GM18909 (cell line): ENCODE measurements around the gene SIGLEC11.
"Not testable (repeated sequence)": the region's sequence is repeated elsewhere in the genome, so short reads cannot be mapped to it uniquely, and the experiment has no call there.

Experiments used
- ATAC-seq: cut with Tn5 transposase; IDR thresholded peaks from one replicate; pipeline ENCODE4 v1.9.1; 2021; ENCODE audit warnings: mild to moderate bottlenecking; ENCODE audit not compliant: unreplicated experiment, poor library complexity

Gene SIGLEC11

DNA sequence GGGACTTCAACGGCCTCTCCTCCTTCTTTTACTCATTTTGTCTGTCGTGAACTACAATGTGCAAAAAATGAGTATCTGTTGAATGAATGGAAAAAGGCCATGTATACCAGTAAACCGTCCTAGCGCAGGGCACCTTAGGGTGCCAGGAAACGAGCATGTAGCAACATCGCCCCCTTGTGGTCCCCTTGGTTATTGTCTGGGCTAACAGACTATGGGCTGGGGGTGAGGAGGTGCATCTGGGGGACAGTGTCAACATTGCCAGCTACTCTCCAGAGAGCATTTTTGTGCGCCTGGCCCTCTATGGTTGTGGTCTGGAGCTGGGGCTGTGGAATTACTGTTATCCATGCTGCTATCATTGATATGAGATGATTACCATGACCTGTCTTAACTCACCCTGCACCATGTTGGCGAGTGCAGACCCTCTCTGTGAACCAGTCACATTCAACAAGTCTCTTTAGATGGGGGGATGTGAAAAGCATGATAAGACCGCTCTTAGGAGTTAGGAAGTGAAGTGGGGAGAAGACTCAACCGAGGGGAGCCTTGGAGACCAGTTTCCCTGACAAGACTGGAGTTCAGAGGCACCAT is 22.8 kb upstream of the SIGLEC11 start:
- no peak for ATAC-seq

DNA sequence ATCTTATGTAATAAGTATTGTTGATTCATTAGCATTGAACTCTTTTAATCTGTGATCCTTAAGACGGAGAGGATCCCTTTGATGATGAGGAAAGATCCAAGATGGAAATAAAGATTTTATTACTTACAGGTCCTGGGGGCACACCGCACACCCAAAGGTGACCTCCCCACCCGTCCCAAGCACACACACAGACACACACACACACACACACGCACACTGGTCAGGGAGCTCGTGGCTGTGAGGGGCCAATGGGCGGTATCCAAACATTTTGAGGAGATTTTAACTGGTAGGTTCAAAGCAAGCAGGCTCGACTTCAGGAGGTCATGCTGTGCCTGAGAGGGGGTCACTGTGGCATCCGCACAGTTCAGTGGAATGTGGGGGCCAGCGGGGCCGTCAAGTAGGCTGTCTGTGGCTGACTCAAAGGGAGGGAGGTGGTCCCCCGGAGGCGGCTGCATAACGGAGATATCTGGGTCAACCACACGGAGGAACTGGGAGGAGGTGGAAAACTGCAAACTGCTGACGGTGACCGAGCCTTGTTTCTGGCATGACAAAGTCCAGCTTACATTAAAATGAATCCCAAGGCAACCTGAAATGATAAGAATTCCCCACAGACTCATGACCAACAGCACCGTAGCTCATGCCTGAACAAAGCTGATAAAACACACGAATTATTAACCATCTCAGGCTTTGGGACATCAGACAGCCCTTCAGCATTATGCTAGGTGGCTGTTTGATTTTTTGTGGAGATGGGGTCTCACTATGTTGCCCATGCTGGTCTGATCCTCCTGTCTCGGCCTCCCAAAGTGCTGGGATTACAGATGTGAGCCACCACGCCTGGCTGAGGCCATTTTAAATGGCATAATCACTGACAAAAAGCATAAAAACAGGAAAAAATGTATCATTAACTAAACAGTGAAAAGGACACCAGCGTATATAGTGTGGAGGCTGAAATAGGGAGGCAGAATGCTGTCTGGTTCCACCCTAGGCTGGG is 20.9 kb upstream of the SIGLEC11 start:
- no peak for ATAC-seq

- no peak for ATAC-seq
Measured at GRCh38 chr19:49978324-49978723, 17.4 kb upstream of the SIGLEC11 start.

GRCh38 chr19:49977881-49978280 is 16.9 kb upstream of the SIGLEC11 start:
- no peak for ATAC-seq

DNA sequence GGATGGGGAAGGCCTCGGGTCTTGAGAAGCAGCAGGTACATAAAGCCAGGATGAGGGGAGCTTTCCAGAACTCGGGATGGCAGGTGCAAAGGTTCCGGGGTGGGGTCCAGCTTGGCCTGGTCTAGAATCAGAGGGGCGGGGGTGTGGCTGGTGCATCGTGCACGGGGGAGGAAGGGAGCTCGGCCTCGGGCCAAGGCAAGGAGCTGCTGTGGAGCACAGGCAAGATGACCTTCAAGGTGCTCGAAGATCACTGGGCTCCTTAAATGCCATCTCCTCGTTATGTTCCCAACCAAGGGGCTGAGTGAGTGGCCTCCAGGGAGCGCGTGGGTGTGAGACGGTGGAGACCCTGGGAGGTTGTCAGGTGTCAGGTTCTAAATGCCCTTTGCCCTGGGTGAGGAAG is 16.1 kb upstream of the SIGLEC11 start:
- no peak for ATAC-seq

DNA sequence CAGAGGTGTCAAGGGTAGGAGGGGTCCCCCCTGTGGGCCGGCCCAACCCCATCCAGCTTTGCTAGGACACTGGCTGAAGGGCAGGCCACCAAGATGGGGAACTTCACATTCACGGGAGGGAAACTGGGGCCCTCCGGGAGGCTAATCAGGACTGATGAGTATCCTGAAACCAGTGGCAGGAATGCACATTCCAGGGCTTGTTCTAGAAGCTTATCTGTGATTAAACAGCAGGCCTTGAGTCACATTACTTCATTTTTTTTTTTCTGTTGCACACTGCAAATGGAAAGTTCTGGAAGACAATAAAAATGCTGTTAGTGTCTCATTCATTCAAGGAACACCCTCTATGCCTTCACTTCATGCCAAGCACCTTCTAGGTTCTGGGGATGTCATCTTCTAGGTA is 15.5 kb upstream of the SIGLEC11 start:
- ATAC-seq: no peak

DNA sequence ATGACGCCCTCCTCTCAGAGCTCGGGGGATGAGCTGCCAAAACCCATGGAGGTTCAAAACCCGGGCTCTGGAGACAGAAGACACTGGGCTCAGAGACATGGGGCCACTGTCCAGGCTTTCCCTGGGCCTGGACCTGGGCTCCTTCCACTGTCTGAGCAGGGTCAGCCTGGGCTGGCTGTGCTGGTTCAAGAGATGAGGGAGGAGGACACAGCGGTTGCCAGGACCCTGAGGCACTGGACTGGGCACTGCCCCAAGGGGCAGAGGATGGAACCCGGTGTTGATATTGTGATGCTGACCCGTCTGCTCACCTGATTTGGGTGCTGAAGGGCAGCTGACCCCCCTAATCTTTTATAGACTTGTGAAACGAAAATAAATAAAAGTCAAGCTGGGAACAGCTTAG is 14.1 kb upstream of the SIGLEC11 start:
- no peak for ATAC-seq

GRCh38 chr19:49973987-49974386 is 13.0 kb upstream of the SIGLEC11 start:
- no peak for ATAC-seq

DNA sequence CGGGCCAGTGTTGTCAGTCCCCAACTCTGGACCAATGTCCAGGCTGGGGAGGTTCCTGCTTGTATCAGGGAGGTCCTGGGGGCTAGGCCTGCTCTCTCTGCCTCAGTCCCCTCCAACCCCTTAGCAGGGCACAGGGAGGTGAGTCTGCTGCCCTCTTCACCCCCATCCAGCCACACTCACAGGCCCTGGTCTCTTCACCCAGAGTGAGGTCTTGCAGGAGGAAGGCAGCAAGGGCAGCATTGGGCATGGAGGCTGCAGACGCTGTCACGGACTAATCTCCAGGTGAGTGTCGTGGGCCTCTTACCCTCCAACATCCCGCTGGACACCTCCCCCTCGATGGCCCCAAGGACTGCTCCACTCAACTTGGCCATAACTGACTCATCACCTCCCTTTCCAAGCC is 11.9 kb upstream of the SIGLEC11 start:
- no peak for ATAC-seq

DNA sequence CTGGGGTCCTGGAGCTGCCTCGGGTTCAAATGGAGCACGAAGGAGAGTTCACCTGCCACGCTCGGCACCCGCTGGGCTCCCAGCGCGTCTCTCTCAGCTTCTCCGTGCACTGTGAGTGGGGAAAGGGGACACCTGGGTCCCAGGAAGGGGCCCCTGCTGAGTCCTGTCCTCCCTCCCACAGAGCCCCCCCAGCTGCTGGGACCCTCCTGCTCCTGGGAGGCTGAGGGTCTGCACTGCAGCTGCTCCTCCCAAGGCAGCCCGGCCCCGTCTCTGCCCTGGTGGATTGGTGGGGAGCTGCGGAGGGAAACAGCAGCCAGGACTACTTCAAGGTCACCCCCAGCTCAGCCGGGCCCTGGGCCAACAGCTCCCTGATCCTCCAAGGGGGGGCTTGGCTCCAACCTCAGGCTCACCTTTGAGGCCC is 11.0 kb upstream of the SIGLEC11 start:
- ATAC-seq: no peak

DNA sequence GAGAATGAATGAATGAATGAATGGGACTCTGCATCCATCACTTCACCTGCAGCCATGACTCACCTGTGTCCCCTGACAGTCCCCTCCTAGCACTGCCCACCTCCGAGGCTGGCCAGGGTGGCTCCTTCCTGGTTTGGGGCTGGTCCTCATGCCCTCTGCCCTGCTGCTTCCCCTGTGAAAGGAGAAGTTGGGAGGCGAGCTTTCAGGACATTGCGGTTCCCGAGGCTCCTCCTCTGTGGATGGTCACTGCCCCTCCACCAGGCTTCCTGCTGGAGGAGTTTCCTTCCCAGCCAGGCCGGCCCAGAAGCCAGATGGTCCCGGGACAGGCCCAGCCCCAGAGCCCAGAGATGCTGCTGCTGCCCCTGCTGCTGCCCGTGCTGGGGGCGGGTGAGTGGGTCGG is 8.4 kb upstream of the SIGLEC11 start:
- not testable (repeated sequence) for ATAC-seq

- no peak for ATAC-seq
Measured at GRCh38 chr19:49968279-49968922, 7.4 kb upstream of the SIGLEC11 start.

- ATAC-seq: not testable (repeated sequence)
Measured at GRCh38 chr19:49959892-49960291, 1.1 kb downstream of the SIGLEC11 start.

GRCh38 chr19:49958596-49958995 is 2.4 kb downstream of the SIGLEC11 start:
- ATAC-seq: not testable (repeated sequence)

- ATAC-seq: not testable (repeated sequence)
Measured at GRCh38 chr19:49958144-49958543, 2.8 kb downstream of the SIGLEC11 start.

DNA sequence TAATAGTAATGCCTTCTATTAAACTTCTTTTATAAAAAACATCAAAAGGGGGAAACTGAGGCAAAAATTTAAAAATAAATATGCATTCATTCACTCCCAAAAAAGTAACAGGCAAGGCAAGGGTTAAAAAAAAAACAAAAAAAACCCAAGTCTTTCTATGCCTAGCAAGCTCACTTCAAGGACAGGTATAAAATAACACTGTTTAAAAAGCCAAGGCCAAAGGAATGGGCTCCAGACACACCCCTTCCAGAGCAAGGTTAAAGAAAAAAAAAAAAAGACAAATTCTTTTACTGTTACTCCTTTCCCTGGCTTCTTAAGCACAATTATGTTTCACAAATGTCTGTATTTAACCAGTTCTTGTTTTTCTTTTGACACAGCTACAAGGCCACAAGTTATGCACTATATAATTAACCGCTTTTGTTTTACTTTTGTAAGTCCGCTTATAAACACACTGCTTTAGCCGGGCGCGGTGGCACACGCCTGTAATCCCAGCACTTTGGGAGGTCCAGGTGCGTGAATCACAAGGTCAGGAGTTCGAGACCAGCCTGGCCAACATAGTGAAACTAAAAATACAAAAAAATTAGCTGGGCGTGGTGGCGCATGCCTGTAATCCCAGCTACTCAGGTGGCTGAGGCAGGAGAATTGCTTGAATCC is 3.6 kb downstream of the SIGLEC11 start:
- ATAC-seq: no peak

- no peak for ATAC-seq
Measured at GRCh38 chr19:49956115-49956495, 4.9 kb downstream of the SIGLEC11 start.

DNA sequence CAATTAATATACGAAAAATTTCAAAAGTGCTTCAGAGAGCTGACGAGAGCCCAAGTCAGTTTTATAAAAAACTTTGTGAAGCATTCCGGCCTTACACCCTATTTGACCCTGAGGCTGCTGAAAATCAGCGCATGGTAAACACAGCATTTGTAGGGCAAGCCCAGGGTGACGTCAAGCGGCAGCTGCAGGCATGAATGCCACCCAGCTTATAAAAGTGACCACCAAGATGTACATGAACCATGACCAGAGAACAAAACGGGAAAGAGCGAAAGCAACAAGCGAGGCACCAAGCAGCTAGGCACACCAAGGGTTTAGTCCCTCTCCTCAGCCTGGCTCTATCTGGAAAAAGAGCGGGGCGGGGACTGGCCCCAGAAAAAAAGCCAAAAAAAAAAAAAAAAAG is 6.0 kb downstream of the SIGLEC11 start:
- ATAC-seq: no peak

DNA sequence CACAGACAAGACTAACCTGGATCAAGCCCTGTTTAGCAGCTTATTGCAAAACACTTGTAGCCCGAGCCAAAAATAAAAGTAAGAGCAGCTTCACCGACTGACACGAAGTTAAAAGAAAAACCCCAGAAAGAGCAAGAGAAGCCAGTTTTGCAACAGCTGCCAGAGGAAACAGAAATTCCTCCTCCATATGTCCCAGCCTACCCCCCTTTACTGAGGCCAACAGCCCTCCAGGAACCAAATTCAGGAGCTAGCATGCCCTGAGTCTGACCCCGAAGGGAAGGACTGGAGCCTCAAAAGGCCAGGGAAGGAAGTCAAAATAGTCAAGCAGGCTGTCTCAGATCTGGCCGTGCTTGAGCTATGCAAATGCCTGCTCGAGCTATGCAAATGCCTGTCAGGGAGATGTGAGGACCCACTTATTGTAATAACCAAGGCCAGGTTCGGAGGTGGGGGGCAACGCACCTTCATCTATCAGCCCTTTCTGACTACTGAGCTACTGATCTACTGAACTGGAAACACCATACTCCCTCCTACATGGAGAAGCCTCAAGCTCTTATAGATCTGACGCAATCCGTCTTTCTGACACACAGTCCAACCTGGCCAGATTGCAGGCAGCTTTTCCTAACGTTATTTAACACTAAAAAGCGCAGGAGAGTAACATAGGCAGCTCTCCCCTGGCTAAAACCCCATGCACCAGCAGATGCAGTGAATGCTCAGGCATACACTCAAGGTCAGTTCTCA is 6.7 kb downstream of the SIGLEC11 start:
- no peak for ATAC-seq

DNA sequence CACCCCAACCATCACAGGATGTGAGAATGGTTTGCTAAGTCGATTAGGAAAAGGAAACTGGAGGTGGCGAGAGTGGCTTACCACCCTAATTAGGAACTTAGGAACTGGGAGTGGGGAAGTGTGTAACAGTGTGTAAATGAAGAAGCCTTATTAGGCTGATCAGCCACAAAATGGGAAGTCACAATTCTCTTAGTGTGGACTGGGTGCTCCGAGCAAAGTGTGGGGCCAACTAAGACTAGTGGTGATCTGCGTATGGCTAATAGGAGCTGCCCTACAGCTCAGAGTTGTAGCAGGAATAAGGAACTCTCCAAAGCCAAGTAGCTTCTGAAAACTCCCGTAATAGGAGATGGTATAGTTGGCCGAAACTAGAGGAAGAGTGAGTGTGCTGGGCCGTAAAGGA is 7.6 kb downstream of the SIGLEC11 start:
- ATAC-seq: no peak
